Neuronal stem cell (in vitro differentiated cells): ENCODE data around the gene JAKMIP1.

Source experiments
- DNase-seq: peaks from one replicate; pipeline ENCODE4 v3.0.0-alpha.2; 2013; ENCODE audit warnings: low spot score
- H2AFZ ChIP-seq: one replicate; pipeline ENCODE4 v1.6.1; 2013; ENCODE audit warnings: mild to moderate bottlenecking, low read length, inconsistent platforms
- H2AK5ac ChIP-seq: 2 replicates; pipeline ENCODE4 v1.6.1; 2013; ENCODE audit warnings: low read depth, mild to moderate bottlenecking, inconsistent platforms, low read length, moderate library complexity, mixed read lengths
- H2BK120ac ChIP-seq: 2 replicates; pipeline ENCODE4 v1.6.1; 2013; ENCODE audit warnings: low read depth, mild to moderate bottlenecking, inconsistent platforms, low read length, moderate library complexity, mixed read lengths
- H2BK12ac ChIP-seq: one replicate; pipeline ENCODE4 v1.6.1; 2013; ENCODE audit warnings: low read length, inconsistent platforms
- H2BK15ac ChIP-seq: 2 replicates; pipeline ENCODE4 v1.6.1; 2013; ENCODE audit warnings: mild to moderate bottlenecking, low read length, inconsistent platforms, mixed read lengths
- H2BK5ac ChIP-seq: one replicate; pipeline ENCODE4 v1.6.1; 2013; ENCODE audit warnings: inconsistent platforms, mild to moderate bottlenecking, low read length, moderate library complexity
- H3K14ac ChIP-seq: one replicate; pipeline ENCODE4 v1.6.1; 2013; ENCODE audit warnings: low read length, inconsistent platforms
- H3K18ac ChIP-seq: 2 replicates; pipeline ENCODE4 v1.6.1; 2013; ENCODE audit warnings: low read length, inconsistent platforms
- H3K23ac ChIP-seq: 2 replicates; pipeline ENCODE4 v1.6.1; 2013; ENCODE audit warnings: low read depth, mild to moderate bottlenecking, mixed read lengths, low read length, inconsistent platforms; ENCODE audit not compliant: poor library complexity
- H3K27ac ChIP-seq: replicated peaks from 3 replicates; pipeline ENCODE4 v1.5.1; 2013; ENCODE audit warnings: low read length, inconsistent platforms
- H3K27me3 ChIP-seq, 3 experiments: 2 replicates each; pipeline ENCODE4 v1.6.1; 2013; ENCODE audit warnings: low read length in 3 of 3, mild to moderate bottlenecking in 2 of 3, inconsistent platforms in 1 of 3, low read depth in 1 of 3, mixed read lengths in 1 of 3, moderate library complexity in 1 of 3; ENCODE audit not compliant: control insufficient read depth in 3 of 3, insufficient read depth in 3 of 3
- H3K36me3 ChIP-seq, 2 donors: replicated peaks in 1 of 2; 2 replicates each; pipeline ENCODE4 v1.6.1; 2013; ENCODE audit warnings: low read length in 2 of 2; ENCODE audit not compliant: control insufficient read depth in 2 of 2, insufficient read depth in 2 of 2
- H3K4ac ChIP-seq: 2 replicates; pipeline ENCODE4 v1.6.1; 2013; ENCODE audit warnings: inconsistent platforms, mild to moderate bottlenecking, low read length, moderate library complexity
- H3K4me1 ChIP-seq, 2 donors: 1 replicate in 1 of 2; 2 replicates in 1 of 2; pipeline ENCODE4 v1.6.1; 2013; ENCODE audit warnings: low read length in 2 of 2, low read depth in 1 of 2; ENCODE audit not compliant: control insufficient read depth in 2 of 2, insufficient read depth in 1 of 2
- H3K4me2 ChIP-seq: one replicate; pipeline ENCODE4 v1.6.1; 2013; ENCODE audit warnings: mild to moderate bottlenecking, low read length, inconsistent platforms; ENCODE audit not compliant: insufficient read depth, poor library complexity, severe bottlenecking
- H3K4me3 ChIP-seq, 2 donors: 2 replicates each; pipeline ENCODE4 v1.5.1; 2013; ENCODE audit warnings: low read length in 2 of 2, mild to moderate bottlenecking in 2 of 2, inconsistent platforms in 1 of 2, moderate library complexity in 1 of 2
- H3K79me1 ChIP-seq: one replicate; pipeline ENCODE4 v1.6.1; 2013; ENCODE audit warnings: low read depth, mild to moderate bottlenecking, inconsistent platforms, low read length, moderate library complexity
- H3K9ac ChIP-seq: one replicate; pipeline ENCODE4 v1.6.1; 2013; ENCODE audit warnings: mild to moderate bottlenecking, low read depth, low read length, inconsistent platforms; ENCODE audit not compliant: poor library complexity
- H3K9me3 ChIP-seq, 2 donors: replicated peaks in 1 of 2; 2 replicates each; pipeline versions ENCODE3 to v1.6.1; 2013; ENCODE audit warnings: low read length in 2 of 2, mild to moderate bottlenecking in 2 of 2, inconsistent platforms in 1 of 2, low read depth in 1 of 2, mixed read lengths in 1 of 2, moderate library complexity in 1 of 2; ENCODE audit not compliant: control insufficient read depth in 2 of 2, insufficient read depth in 1 of 2
- H4K8ac ChIP-seq: one replicate; pipeline ENCODE4 v1.6.1; 2013; ENCODE audit warnings: low read depth, mild to moderate bottlenecking, inconsistent platforms, low read length, moderate library complexity
- H4K91ac ChIP-seq: one replicate; pipeline ENCODE4 v1.6.1; 2013; ENCODE audit warnings: low read length, low read depth, mild to moderate bottlenecking, inconsistent platforms; ENCODE audit not compliant: poor library complexity
- WGBS, 2 donors: extraction: QIAGEN DNeasy Blood & Tissue Kit; methylation state at CpG; one replicate each; pipeline ENCODE4 v1.1.7; 2013; ENCODE audit warnings: missing lambda C conversion rate in 2 of 2, mixed read lengths in 1 of 2; ENCODE audit not compliant: insufficient read length in 2 of 2, insufficient replicate concordance in 1 of 2; ENCODE audit errors: extremely low coverage in 2 of 2; 5-methylcytosine and 5-hydroxymethylcytosine counted together

Gene JAKMIP1

DNA sequence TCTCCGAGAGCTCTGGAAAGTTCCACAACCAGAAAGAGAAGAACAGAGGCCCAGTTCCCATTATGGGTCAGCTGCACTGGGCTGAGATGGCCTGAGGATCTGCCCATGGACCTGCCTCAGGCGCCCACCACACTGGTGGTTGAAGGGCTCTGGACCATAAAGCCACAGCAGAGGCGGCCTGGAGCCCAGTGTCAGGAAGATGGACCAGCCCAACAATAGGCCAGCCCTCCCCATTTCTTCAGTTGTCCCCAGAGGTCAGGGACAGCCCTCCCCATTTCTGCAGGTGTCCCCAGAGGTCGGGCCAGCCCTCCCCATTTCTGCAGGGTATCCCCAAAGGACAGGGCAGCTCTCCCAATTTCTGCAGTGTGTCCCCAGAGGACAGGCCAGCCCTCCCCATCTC, 144.9 kb downstream of the JAKMIP1 start:
- no peak overlapping the region for H2BK12ac ChIP-seq
- H3K14ac ChIP-seq, result no peak overlapping the region
- no peak overlapping the region for H4K91ac ChIP-seq
- no peaks in the 10 kb centered on the region for H3K79me1 ChIP-seq
- H3K9ac ChIP-seq, result no peak overlapping the region
- peaks cover 0 to 2% of the 10 kb centered on the region in 2 donors for H3K4me1 ChIP-seq
- no peak overlapping the region for H2AK5ac ChIP-seq
- H3K4me3 ChIP-seq, result no peak overlapping the region
- peaks cover 0 to 8% of the 10 kb centered on the region in 2 donors for H3K36me3 ChIP-seq
- H3K9me3 ChIP-seq, result peaks cover 23 to 26% of the 10 kb centered on the region in 2 donors
- H2AFZ ChIP-seq, result no peak overlapping the region
- H3K27ac ChIP-seq, result no peak overlapping the region
- H3K27me3 ChIP-seq, result peaks cover 0 to 18% (median 0%) of the 10 kb centered on the region in 3 experiments
- no peak overlapping the region for H2BK5ac ChIP-seq
- H3K23ac ChIP-seq, result no peak overlapping the region
- no peak overlapping the region for H2BK120ac ChIP-seq
- no CpG with 5 or more reads among the region's 4 CpGs for WGBS, 2 donors
- no peak overlapping the region for H3K4ac ChIP-seq
- H3K4me2 ChIP-seq, result no peak overlapping the region
- H2BK15ac ChIP-seq, result no peak overlapping the region
- no peak for DNase-seq
- H4K8ac ChIP-seq, result no peak overlapping the region
- H3K18ac ChIP-seq, result no peak overlapping the region

GRCh38 chr4:6055030-6055429, 145.3 kb downstream of the JAKMIP1 start:
- H3K4me3 ChIP-seq, result no peak overlapping the region
- peaks cover 0 to 21% (median 0%) of the 10 kb centered on the region in 3 experiments for H3K27me3 ChIP-seq
- no CpG with 5 or more reads among the region's 4 CpGs for WGBS, 2 donors

DNA sequence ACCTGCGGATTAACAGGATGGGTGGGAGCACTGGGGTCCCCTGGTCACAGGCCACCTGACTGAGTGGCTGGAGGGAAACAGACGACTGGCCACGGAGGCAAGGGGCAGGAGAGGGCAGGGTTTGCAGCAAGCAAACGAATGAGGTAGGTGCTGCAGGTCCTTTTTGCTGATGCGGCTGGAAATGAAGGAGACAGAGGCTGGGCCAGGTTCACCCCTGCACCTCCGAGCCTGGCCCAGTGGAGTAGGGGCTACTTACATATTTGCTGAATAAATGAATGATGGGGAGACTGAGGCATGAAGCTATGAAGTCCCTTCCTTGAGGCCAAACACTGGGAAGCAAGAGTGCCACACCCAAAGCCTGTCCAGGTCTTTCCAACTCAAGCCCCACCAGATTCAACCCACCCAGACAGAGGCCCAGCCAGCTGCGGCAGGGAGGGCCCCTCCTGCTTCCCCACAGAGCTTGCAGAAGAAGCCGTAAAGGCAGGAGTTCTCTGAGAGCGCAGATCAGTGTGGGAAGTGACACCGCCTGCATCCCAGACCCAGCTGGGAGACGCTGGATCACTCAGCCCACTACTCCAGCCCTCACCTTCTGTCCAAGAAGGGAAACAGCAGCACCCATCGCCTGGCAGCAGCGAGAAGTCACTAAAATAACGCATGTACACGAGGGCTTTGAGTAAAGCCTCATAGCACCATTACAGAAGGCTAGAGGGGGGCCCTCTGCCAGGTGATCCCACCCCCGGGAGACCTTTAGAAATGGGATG, 146.0 kb downstream of the JAKMIP1 start:
- Histone ChIP-seq H2BK15ac (no peak overlapping the region), H3K9ac (no peak overlapping the region), H2BK120ac (no peak overlapping the region), H4K91ac (no peak overlapping the region), H3K27ac (no peak overlapping the region), H3K79me1 (no peaks in the 10 kb centered on the region), H3K4me1 (peaks cover 0 to 2% of the 10 kb centered on the region in 2 donors), H3K9me3 (peaks cover 17 to 19% of the 10 kb centered on the region in 2 donors), H2AK5ac (no peak overlapping the region), H3K27me3 (peaks cover 0 to 25% (median 0%) of the 10 kb centered on the region in 3 experiments), H2AFZ (no peak overlapping the region), H3K36me3 (peaks cover 0 to 2% of the 10 kb centered on the region in 2 donors), H2BK5ac (no peak overlapping the region), H4K8ac (no peak overlapping the region), H3K4ac (no peak overlapping the region), H3K4me3 (peak overlapping the region in 1 of 2 donors; percentile 38), H3K23ac (no peak overlapping the region), H3K14ac (no peak overlapping the region), H2BK12ac (no peak overlapping the region), H3K4me2 (no peak overlapping the region), H3K18ac (peak overlapping the region; percentile 59)
- DNase-seq, result no peak
- no CpG with 5 or more reads among the region's 16 CpGs for WGBS, 2 donors

More at GRCh38 chr4:6055030-6055429, 145.3 kb downstream of the JAKMIP1 start:
- H4K8ac ChIP-seq, result no peak overlapping the region
- H3K23ac ChIP-seq, result no peak overlapping the region
- no peak overlapping the region for H3K27ac ChIP-seq
- H2AFZ ChIP-seq, result no peak overlapping the region
- H3K18ac ChIP-seq, result peak overlapping the region; percentile 13
- peaks cover 0 to 2% of the 10 kb centered on the region in 2 donors for H3K4me1 ChIP-seq
- no peak overlapping the region for H3K4me2 ChIP-seq
- H2BK5ac ChIP-seq, result no peak overlapping the region
- no peak overlapping the region for H2BK120ac ChIP-seq
- H3K79me1 ChIP-seq, result no peaks in the 10 kb centered on the region
- H2AK5ac ChIP-seq, result peak overlapping the region; percentile 62
- H3K4ac ChIP-seq, result no peak overlapping the region
- no peak overlapping the region for H3K14ac ChIP-seq
- H2BK12ac ChIP-seq, result no peak overlapping the region
- no peak overlapping the region for H3K9ac ChIP-seq
- no peak for DNase-seq
- peaks cover 0 to 6% of the 10 kb centered on the region in 2 donors for H3K36me3 ChIP-seq
- H2BK15ac ChIP-seq, result no peak overlapping the region
- peaks cover 23% of the 10 kb centered on the region in 2 donors for H3K9me3 ChIP-seq
- no peak overlapping the region for H4K91ac ChIP-seq

DNA sequence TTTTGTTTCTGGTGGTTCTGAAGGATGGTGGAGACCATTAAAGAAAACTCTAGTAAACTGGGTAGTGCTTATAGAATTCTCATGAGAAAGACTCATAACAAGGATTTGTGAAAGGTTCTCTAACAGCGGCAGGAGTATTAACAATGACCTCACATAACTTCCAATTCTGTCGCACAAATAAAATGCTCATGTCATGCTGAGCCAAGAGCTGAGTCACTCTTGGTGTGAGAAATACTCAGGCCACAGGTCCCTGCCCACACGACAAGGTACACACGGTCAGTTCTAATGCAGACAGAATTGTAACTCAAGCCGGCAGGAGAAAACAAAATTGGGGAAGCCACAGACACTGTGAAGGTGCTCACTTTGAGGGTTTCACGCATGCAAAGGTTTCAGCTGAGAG, 147.7 kb downstream of the JAKMIP1 start:
- peaks cover 0 to 35% (median 0%) of the 10 kb centered on the region in 3 experiments for H3K27me3 ChIP-seq
- H4K91ac ChIP-seq, result no peak overlapping the region
- H3K27ac ChIP-seq, result no peak overlapping the region
- H3K9me3 ChIP-seq, result peaks cover 4 to 8% of the 10 kb centered on the region in 2 donors
- H3K23ac ChIP-seq, result no peak overlapping the region
- WGBS, 2 donors, result no CpG with 5 or more reads among the region's 6 CpGs
- no peaks in the 10 kb centered on the region for H3K79me1 ChIP-seq
- H3K14ac ChIP-seq, result no peak overlapping the region
- no peak overlapping the region for H3K4me3 ChIP-seq
- H2BK12ac ChIP-seq, result no peak overlapping the region
- H3K4me1 ChIP-seq, result peaks cover 0 to 2% of the 10 kb centered on the region in 2 donors
- no peak overlapping the region for H3K4me2 ChIP-seq
- H2BK120ac ChIP-seq, result no peak overlapping the region
- no peak overlapping the region for H3K9ac ChIP-seq
- peaks cover 0 to 1% of the 10 kb centered on the region in 2 donors for H3K36me3 ChIP-seq
- H2BK5ac ChIP-seq, result no peak overlapping the region
- H3K18ac ChIP-seq, result no peak overlapping the region
- no peak for DNase-seq
- no peak overlapping the region for H2AFZ ChIP-seq
- H2BK15ac ChIP-seq, result no peak overlapping the region
- no peak overlapping the region for H2AK5ac ChIP-seq
- no peak overlapping the region for H3K4ac ChIP-seq
- H4K8ac ChIP-seq, result no peak overlapping the region
